MM.1S (cell line): Measurements from ENCODE around the gene LZTFL1.
A peak's percentile ranks its signal among the peaks of the same experiment; 100 is the strongest.

ENCODE experiments used
- DNase-seq: peaks from one replicate; pipeline ENCODE4 v3.0.0-alpha.2; 2015
- H2AFZ ChIP-seq: fragments of 300-600 bp; sonication (generic); 2 replicates; pipeline ENCODE4 v1.6.0; 2016; ENCODE audit warnings: antibody characterized with exemption, low read length
- H3F3A ChIP-seq: fragments of 300-600 bp; sonication (generic); 2 replicates; pipeline ENCODE4 v1.6.1; 2016; ENCODE audit warnings: mild to moderate bottlenecking, antibody characterized with exemption, low read length, moderate library complexity, mixed read lengths; ENCODE audit not compliant: insufficient read depth
- H3K27ac ChIP-seq: fragments of 300-600 bp; sonication (generic); 2 replicates; pipeline ENCODE4 v1.5.1; 2016; ENCODE audit warnings: mild to moderate bottlenecking, low read length
- H3K27me3 ChIP-seq: fragments of 300-600 bp; sonication (generic); replicated peaks from 2 replicates; pipeline ENCODE4 v1.6.0; 2016; ENCODE audit warnings: low read length; ENCODE audit not compliant: insufficient read depth
- H3K36me3 ChIP-seq: fragments of 300-600 bp; sonication (generic); replicated peaks from 2 replicates; pipeline ENCODE4 v1.6.1; 2016; ENCODE audit warnings: mild to moderate bottlenecking, low read length, mixed read lengths; ENCODE audit not compliant: insufficient read depth
- H3K4me1 ChIP-seq: fragments of 300-600 bp; sonication (generic); 2 replicates; pipeline ENCODE4 v1.6.1; 2016; ENCODE audit warnings: low read length, mixed read lengths
- H3K4me2 ChIP-seq: fragments of 300-600 bp; sonication (generic); 2 replicates; pipeline ENCODE4 v1.6.0; 2016; ENCODE audit warnings: low read depth, low read length
- H3K4me3 ChIP-seq: fragments of 300-600 bp; sonication (generic); 2 replicates; pipeline ENCODE4 v1.5.1; 2016; ENCODE audit warnings: low read length, mixed read lengths
- H3K79me2 ChIP-seq: fragments of 300-600 bp; sonication (generic); 2 replicates; pipeline ENCODE4 v1.6.1; 2016; ENCODE audit warnings: mixed run types, low read length, mixed read lengths
- H3K9ac ChIP-seq: fragments of 300-600 bp; sonication (generic); 2 replicates; pipeline ENCODE4 v1.6.1; 2016; ENCODE audit warnings: low read length, mixed read lengths
- H3K9me2 ChIP-seq: fragments of 300-600 bp; sonication (generic); replicated peaks from 2 replicates; pipeline ENCODE4 v1.6.1; 2016; ENCODE audit warnings: mild to moderate bottlenecking, low read length, mixed read lengths; ENCODE audit not compliant: insufficient read depth
- H3K9me3 ChIP-seq: fragments of 300-600 bp; sonication (generic); replicated peaks from 2 replicates; pipeline ENCODE4 v1.6.1; 2016; ENCODE audit warnings: mild to moderate bottlenecking, low read length, mixed read lengths; ENCODE audit not compliant: insufficient read depth
- H4K20me1 ChIP-seq: fragments of 300-600 bp; sonication (generic); 2 replicates; pipeline ENCODE4 v1.6.1; 2016; ENCODE audit warnings: mild to moderate bottlenecking, low read length, moderate library complexity, mixed read lengths; ENCODE audit not compliant: insufficient read depth
- EZH2 ChIP-seq: fragments of 300-600 bp; sonication (generic); optimal IDR thresholded peaks from 2 replicates; pipeline ENCODE3; 2017; ENCODE audit warnings: low read depth, mild to moderate bottlenecking, antibody characterized with exemption, low read length, mixed read lengths
- EZH2phosphoT487 ChIP-seq: fragments of 300-600 bp; sonication (generic); IDR thresholded peaks from 2 replicates; pipeline ENCODE4 v1.6.1; 2018; ENCODE audit warnings: antibody characterized with exemption, low read length
- TF ChIP-seq, protein P1 (sequence below): fragments of 300-600 bp; sonication (generic); IDR thresholded peaks from 2 replicates; pipeline ENCODE4 v1.5.1; 2016; ENCODE audit warnings: antibody characterized with exemption, low read length, mixed read lengths

Gene LZTFL1

DNA sequence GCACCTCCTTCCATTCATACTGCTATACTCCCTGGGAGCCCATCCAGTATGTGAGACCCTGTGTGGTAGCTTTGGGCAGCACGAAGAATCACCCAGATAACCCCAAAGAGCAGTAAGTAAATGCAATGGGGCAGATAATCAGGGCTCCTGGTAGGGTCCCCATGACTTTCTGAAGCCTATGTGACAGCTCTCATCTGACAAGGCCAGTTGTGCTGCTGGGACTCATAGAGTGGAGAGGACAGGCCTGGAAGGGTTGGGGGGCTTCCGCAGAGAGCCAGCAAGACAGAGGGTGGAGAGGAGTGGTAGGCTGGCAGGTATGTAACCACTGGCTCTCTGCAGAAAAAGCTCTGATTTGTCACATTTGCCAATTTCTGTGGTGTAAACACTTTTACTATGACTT lies 42.3 kb downstream of the LZTFL1 start:
- H3K9ac ChIP-seq, result no peak overlapping the region
- no peak overlapping the region for H3K27ac ChIP-seq
- TF ChIP-seq EZH2phosphoT487 (no peak), EZH2 (no peak)
- TF ChIP-seq, protein P1, sequence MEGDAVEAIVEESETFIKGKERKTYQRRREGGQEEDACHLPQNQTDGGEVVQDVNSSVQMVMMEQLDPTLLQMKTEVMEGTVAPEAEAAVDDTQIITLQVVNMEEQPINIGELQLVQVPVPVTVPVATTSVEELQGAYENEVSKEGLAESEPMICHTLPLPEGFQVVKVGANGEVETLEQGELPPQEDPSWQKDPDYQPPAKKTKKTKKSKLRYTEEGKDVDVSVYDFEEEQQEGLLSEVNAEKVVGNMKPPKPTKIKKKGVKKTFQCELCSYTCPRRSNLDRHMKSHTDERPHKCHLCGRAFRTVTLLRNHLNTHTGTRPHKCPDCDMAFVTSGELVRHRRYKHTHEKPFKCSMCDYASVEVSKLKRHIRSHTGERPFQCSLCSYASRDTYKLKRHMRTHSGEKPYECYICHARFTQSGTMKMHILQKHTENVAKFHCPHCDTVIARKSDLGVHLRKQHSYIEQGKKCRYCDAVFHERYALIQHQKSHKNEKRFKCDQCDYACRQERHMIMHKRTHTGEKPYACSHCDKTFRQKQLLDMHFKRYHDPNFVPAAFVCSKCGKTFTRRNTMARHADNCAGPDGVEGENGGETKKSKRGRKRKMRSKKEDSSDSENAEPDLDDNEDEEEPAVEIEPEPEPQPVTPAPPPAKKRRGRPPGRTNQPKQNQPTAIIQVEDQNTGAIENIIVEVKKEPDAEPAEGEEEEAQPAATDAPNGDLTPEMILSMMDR, result no peak
- no peak overlapping the region for H2AFZ ChIP-seq
- H3K4me2 ChIP-seq, result no peak overlapping the region
- no peak overlapping the region for H3K4me3 ChIP-seq
- no peaks in the 10 kb centered on the region for H4K20me1 ChIP-seq
- H3K27me3 ChIP-seq, result 0 out of 2 replicates have a peak, but pooled peaks cover 9% of the 10 kb centered on the region
- H3F3A ChIP-seq, result no peaks in the 10 kb centered on the region
- H3K9me3 ChIP-seq, result no peaks in the 10 kb centered on the region
- H3K36me3 ChIP-seq, result no peaks in the 10 kb centered on the region
- H3K4me1 ChIP-seq, result no peaks in the 10 kb centered on the region
- no peak for DNase-seq
- H3K9me2 ChIP-seq, result no peaks in the 10 kb centered on the region
- no peaks in the 10 kb centered on the region for H3K79me2 ChIP-seq

DNA sequence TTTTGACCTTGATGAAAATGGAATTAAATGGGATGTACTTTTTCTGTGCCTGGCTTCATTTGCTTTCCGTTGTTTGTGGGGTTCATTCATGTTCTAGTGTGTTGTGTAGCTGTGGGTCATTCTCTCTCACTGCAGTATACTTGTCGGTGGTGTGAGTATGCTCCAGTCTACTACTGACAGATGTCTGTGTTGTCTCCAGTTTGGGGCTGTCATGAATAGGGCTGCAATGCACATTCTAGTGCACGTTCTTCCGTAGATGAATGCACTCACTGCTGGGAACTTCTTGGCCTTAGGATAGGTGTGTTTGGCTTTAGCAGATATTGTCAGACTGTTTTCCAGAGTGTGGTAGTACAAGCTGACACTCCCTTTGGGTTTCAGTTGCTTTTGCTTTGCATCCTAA lies 43.9 kb downstream of the LZTFL1 start:
- Histone ChIP-seq H3K9me3 (no peaks in the 10 kb centered on the region), H3K4me2 (no peak overlapping the region), H3K4me1 (no peaks in the 10 kb centered on the region), H3K9me2 (no peaks in the 10 kb centered on the region), H3K9ac (no peak overlapping the region), H3K36me3 (no peaks in the 10 kb centered on the region), H4K20me1 (no peaks in the 10 kb centered on the region), H3F3A (no peaks in the 10 kb centered on the region), H2AFZ (no peak overlapping the region), H3K27ac (no peak overlapping the region), H3K79me2 (no peaks in the 10 kb centered on the region), H3K27me3 (0 out of 2 replicates have a peak, but pooled peaks cover 9% of the 10 kb centered on the region), H3K4me3 (no peak overlapping the region)
- TF ChIP-seq EZH2 (no peak), EZH2phosphoT487 (no peak)
- TF ChIP-seq, protein P1, result no peak
- DNase-seq, result no peak

DNA sequence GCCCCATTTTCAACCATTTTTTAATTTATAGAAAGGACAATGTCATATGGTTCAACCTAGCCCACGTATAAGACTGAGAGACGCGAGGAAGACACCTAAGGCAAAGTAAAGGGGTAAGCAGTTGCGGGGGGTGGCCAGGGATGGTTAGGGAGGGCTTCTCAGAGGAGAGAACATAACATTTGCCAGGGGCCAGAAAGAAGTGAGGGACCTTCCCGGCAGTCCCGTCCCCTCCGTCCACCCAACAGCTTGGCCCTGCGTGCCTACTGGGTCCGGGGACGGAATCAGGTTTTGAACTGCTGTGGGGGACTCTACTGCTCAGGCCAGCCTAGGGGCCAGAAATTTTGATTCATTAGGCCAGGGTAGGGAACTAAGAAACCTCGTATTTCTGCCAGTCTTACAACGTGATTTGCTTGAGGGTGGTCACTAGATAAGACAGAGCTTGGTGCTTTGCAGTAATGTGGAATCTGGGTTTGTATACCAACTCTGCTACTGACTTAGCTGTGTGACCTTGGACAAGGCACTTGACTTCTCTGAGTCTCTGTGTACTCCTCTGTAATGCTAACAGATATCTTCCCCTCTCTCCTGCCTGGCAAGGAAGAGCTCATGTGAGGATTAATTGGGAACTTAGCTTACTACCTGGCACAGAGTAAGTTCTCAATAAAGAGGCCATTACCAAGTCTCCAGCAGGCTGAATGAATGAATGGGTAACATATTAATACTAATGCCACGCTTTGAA lies 44.8 kb downstream of the LZTFL1 start:
- Histone ChIP-seq H3K4me3 (no peak overlapping the region), H3K4me2 (peak overlapping the region; percentile 47; the same call in 1 of the 2 replicates), H3K4me1 (no peaks in the 10 kb centered on the region), H2AFZ (no peak overlapping the region), H3K9me3 (no peaks in the 10 kb centered on the region), H3K9me2 (no peaks in the 10 kb centered on the region), H3K36me3 (no peaks in the 10 kb centered on the region), H3K27ac (no peak overlapping the region), H3K27me3 (0 out of 2 replicates have a peak, but pooled peaks cover 9% of the 10 kb centered on the region), H3F3A (no peaks in the 10 kb centered on the region), H4K20me1 (no peaks in the 10 kb centered on the region), H3K79me2 (no peaks in the 10 kb centered on the region), H3K9ac (no peak overlapping the region)
- TF ChIP-seq EZH2phosphoT487, result no peak
- no peak for TF ChIP-seq EZH2
- TF ChIP-seq, protein P1, result no peak
- DNase-seq, result no peak
